Measurements from ENCODE around the gene TOM1. TPM values are rescaled to one million over a fixed set of nuclear protein-coding genes. Genes with fewer than 3 reads are reported as not detected.
"Not testable (repeated sequence)": the region's sequence is repeated elsewhere in the genome, so short reads cannot be mapped to it uniquely, and the experiment has no call there.

The TOM1 gene
- total RNA-seq, 1 donor from 2014 or later = 62.5 TPM

DNA sequence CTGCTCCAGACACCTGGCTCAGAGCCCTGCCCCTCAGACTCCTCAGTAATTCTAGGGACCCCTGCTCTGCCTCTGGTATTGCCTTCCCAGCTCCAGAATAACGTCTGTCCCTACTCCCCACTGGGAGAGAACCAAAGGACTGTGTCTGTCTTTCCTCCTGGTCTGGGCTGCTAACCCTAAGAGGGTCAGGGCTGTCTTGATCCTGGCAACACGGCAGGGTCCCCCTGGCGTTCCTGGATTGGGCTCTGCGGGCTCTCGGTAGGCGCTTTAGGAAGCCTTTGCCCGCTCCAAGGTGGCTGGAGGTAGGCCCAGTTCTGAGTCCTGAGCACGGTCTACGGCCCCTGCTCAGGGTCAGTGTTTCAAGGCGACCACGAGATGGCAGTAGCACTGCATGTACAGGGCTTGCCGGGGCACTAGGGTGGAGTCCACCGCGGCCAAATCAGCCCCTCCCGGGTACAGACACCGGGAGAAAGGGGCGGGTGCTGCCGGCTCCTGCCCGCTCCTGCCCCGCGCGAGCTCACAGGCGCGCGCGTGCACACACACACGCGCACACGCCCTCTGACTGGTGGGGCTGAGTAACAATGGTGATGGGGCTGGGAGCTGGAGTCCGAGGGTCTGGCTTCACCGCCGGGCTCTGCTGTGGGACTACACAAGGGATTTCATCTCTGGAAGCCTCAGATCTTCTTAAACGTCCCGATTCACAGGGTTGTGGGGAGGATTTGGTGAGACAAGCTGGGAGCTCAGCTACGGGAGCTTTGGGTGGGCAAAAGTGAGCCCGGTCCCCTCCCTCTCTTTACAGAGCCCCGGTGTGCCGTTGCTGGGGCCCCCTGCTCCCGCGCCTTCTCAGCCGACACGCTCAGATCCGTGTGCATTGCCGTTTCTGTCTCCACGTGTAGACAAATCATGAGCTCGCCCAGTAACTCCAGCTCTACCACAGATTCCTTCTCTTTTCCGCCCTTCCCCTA is 51.1 kb downstream of the TOM1 start:
- peak; percentile 91 for ATAC-seq
- DNase-seq (ENCODE audit: missing footprints) = peak; percentile 93
- intact Hi-C loops (cut with DNase I) = no loop called here

DNA sequence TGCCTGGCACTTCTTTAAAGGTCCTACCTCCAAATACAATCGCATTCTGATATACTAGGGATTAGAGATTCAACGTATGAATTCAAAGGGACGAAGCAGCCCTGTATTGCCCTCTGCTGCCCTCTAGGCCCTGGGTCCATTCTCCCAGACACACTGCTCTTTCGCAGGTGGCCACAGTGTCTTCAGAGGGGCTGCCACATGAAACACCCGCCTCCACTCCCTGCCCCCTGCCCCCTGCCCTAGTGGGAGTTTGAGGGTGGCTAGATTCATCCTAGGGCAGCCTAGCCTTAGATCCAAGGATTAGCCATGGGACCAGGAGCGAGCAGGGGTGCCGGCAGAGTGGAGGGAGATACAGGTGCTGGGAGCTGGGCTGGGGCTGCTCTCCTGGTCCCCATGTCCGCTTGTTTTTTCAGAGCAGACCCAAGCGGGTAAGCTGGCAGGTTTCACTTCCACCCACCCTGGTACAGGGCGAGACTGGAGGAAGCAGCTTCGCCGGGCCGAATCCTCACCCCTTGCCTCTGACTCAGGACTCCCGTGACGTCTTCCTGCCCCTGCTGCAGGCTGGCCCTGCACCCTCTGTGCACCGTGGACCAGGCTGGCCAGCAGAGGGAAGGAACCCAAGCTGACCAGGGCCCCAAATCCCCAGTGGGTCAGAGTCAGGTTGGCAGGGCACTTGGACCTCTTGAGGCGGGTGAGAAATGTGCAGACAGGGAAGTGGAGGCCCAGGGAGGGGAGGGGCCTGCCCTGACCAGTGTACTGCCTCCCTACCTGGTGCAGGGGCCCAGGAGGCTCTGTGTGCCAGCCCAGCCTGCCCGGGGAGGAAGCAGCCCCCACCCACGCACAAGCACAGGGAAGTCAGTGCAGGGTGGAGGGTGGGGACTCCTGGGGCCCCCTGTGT is 52.8 kb downstream of the TOM1 start:
- DNase-seq (ENCODE audit: missing footprints) = peak; percentile 91
- intact Hi-C loops (cut with DNase I) = no loop called here
- peak; percentile 44 for ATAC-seq

DNA sequence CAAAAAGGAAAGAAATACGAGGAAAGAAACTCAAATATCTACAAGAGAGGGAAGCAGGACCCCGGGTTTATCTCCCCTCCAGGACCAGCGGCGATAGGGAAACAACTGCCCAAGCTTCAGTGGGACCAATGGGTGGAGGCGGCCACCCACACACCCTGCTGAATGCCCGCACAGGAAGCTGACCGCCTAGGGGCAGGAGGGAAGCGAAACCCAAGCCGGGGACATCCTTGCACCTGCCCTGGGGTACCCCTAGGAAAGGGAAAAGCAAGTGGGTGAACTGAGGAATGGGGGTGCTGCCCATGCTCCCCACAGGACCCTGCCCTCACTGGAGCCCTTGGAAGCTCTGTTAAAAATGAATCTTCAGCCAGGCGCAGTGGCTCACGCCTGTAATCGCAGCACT is 53.6 kb downstream of the TOM1 start:
- DNase-seq (ENCODE audit: missing footprints) = peak; percentile 69
- intact Hi-C loops (cut with DNase I) = no loop called here
- ATAC-seq = no peak

DNA sequence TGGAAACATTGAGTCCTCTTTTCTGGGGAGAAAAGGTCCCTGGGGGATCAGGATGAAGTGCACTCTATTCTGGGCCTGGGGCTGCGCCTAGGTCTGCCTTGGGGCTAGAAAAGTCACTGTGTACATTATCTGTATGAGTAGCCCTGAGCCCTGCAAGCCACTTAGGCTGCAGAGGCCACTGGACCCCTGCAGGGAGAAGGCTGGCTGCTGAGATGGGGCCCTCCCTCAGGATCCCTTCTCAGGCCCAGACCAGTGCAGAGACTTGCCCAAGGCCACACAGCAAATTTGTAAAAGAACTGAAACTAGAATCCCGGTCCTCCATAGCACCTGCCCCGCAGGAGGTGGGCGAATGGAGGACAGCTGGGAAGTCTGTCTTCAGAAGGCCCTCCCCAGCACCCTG is 54.4 kb downstream of the TOM1 start:
- ATAC-seq (no peak), DNase-seq (ENCODE audit: missing footprints) (no peak)
- intact Hi-C loops (cut with DNase I) = no loop called here

DNA sequence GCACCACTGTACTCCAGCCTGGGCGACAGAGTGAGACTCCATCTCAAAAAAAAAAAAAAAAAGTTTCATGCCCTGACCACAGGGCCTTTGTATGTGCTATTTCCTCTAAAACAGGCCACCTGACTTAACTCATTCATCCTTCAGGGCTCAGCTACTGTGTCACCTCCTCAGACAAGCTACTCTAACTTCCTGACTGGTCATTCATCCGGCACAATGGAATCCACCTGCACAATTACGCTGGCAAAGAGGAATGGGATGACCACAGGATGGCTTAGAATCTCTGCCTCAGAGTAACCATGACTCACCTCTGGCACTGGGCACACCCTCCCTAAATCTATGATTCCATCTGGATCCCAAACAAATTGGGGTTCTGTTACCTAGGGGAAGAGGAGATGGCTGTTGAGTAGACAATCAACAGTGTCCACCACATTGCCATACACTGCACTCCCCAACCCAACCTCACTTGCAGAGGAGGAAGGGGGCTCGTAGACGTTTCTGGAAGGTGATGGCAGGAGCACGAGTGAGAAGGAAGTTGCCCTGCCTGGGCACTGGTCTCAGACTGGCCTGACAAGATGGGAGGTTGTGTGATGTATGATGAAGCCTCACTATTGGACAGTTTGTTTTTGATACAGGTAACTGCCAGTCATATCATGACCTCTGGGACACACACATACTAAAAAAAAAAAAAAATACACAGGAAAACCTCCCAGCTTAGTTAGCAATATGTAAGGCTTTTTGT is 58.4 kb downstream of the TOM1 start:
- no peak for DNase-seq (ENCODE audit: missing footprints)
- intact Hi-C loops (cut with DNase I) = no loop called here
- no peak for ATAC-seq

DNA sequence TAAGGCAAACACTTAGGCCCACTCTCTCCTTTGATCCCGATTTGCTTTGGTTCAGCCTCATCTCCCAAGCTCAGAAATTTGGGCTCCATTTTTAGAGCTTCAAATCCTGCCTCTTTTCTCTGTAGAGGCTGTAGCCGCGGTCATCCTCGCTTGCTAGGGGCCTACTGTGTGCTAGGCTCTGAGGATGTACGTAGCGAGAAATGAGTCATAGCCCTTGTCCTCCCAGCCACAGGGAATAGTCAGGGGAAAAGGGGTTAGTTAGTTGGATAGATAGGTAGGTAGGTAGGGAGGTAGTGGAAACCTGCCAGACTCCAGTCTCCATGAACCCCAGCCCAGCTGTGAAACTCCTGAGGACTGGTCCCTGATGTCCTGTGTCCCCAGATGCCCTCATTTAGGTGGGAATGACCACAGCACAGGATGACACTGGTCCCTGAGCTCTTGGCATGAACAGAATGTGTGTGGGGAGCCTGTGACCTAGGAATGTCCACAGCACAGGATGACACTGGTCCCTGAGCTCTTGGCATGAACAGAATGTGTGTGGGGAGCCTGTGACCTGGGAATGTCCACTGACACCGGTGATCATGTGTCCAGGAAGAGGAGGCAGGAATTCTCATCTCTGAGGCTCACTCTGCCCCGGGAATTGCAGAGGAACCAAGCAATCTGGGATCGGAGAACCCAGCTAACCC is 59.8 kb downstream of the TOM1 start:
- ATAC-seq = no peak
- no peak for DNase-seq (ENCODE audit: missing footprints)
- intact Hi-C loops (cut with DNase I) = no loop called here

DNA sequence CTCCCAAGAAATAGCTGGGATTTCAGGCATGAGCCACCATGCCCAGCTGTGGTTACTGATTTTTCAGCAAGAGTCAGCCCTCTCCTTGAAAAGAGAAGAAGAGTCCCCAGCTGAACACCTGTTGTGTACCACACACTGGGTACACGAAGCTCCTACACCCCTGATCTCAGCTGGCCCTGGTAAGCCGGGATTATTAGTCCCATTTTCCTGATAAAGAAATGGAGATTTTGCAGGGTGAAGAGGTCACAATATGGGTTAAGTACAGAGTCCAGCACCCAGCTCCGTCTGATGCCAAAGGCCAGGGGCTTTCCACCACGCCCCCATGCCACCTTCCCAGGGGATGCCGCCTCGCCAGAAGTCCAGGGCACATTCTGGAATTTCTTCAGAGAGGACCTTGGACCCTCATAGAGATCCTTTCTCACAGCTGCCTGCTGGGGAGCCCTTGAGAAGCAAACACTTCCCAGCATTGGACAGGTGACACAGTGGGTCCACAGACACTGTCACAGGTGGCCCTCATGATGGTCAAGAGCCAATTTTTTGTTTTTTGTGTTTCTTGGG is 61.4 kb downstream of the TOM1 start:
- intact Hi-C loops (cut with DNase I) = no loop called here
- ATAC-seq = no peak
- DNase-seq (ENCODE audit: missing footprints) = no peak

DNA sequence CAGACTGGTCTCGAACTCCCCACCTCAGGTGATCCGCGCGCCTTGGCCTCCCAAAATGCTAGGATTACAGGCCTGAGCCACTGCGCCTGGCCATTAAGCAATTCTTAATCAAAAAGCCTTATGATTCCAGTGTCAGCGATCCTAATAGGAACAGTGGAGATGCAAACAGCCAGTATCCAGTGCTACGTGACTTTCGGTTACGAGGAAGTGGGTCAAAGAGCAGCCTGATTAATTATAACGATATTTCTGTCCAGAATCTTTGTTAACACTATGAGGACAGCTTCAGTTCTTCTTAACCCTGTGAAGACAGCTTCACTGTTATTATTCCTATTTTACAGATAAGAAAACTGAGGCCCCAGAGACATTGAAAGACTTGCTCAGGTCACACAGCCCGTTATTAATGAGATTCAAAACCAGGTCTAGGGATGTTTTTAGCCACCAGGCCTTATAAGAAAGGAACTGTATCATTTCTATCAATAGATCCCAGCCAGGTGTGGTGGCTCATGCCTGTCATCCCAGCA is 63.9 kb downstream of the TOM1 start:
- DNase-seq (ENCODE audit: missing footprints) = no peak
- intact Hi-C loops (cut with DNase I) = no loop called here
- ATAC-seq = no peak

DNA sequence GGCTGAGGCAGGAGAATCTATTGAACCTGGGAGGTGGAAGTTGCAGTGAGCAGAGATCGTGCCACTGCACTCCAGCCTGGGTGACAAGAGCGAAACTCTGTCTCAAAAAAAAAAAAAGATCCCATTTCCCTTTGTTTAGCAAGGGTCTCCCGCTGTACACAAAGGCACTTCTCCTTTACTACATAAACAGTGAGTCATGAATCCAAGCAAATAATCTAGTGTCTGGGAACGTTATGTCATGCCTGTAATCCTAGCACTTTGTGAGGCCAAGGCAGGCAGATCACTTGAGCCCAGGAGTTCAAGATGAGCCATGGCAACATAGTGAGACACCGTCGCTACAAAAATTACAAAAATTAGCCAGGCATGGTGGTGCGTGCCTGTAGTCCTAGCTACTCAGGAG is 64.5 kb downstream of the TOM1 start:
- intact Hi-C loops (cut with DNase I); DNase-seq (ENCODE audit: missing footprints): not testable (repeated sequence)
- ATAC-seq = peak; percentile 15

DNA sequence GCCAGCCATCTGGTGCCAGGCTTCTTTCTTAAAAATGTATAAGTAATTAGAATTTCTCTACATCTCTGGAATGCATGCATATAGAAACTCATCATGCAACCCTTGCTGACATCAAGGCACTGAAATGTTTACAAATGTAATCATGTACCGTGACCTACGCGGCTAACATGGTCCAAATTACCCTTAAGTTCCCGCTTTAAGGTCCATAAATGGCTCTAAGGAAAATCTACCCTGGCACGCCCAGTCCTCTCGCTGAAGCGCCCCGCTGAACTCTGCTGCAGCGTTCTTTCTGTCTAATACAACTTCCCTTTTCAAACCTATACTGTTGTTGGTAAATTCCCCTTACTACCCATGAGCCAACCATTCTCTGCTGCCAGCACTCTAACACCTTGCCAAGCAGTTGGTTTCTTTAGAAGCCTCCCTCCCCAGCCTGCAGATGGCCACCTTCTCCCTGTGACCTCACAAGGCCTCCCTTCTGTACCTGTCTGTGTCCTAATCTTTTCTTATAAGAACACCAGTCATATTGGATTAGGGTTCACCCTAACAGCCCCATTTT is 67.7 kb downstream of the TOM1 start:
- ATAC-seq = peak; percentile 26
- DNase-seq (ENCODE audit: missing footprints) = no peak
- intact Hi-C loops (cut with DNase I) = no loop called here

DNA sequence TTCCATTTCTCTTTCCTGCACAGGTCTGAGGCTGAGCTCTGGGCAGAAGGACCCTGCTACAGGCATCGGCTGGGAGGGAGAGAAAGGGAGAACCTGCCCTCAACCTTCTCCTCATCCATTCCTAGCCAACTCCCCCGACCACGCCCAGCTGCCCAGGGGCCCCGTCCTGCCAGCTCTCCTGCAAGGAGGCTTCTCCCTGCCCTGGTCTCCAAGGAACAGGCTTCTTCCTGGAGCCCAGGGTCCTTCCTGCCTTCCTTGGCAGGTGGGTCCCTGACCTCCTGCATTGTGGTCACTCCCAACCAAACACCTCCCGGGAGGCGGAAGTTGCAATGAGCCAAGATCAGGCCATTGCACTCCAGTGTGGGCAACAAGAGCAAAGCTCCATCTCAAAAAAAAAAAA is 68.7 kb downstream of the TOM1 start:
- DNase-seq (ENCODE audit: missing footprints) (no peak), ATAC-seq (no peak)
- intact Hi-C loops (cut with DNase I) = no loop called here

DNA sequence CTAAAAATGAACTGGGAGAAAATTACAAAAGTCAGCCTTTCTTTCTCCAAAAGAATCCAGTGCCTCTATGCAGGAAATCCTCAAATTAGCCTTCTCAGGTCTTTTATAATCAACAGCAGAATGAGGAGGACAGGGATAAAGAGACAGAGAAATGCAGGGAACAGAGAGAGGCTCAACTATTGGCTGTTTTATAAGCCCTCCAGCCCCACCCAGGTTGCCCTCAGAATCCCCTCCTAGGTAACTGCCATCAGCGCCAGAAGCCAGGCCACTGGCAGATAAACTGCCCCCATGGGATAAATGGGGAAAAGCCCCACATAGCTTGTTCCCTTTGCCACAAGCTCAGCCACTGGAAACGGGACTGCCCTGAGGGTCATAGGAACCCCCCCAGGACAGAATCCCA is 70.3 kb downstream of the TOM1 start:
- no peak for DNase-seq (ENCODE audit: missing footprints)
- no peak for ATAC-seq
- intact Hi-C loops (cut with DNase I) = no loop called here

DNA sequence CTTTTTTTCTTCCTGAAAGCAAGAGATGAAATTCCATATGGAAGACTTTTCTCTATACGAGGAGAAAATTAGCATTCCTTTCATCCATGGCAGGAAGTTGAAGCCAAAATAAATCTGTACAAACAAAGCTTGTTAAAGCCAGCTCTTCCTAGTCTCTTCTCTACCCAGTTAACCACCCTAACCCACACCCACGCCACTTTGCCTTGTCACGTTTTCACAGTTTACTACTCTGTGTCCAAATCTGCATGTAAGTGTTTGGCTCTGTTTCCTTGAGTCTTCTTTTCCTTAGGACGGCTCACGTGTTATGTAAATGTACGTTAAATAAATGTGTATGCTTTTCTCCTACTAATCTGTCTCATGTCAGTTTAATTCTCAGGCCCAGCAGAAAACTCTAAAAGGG is 74.1 kb downstream of the TOM1 start:
- ATAC-seq (no peak), DNase-seq (ENCODE audit: missing footprints) (no peak)
- intact Hi-C loops (cut with DNase I) = no loop called here

DNA sequence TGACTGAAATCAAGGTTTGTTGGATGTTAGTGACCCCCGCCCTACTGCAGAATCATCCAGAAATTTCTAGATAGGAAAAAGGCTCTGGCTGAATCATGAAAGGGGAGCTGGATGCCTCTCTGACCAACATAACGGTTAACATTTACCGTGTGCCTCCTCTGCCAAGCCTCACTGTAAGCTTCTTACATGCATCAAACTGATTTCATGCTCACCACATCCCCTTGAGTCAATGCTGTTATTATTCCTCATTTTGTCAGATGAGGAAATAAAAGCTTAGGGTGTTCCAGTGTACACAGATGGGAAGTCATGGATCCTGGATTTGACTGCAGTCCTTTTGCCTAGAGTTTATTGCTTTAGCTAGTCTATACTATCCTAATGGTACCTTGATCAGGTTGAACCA is 75.3 kb downstream of the TOM1 start:
- intact Hi-C loops (cut with DNase I) = no loop called here
- DNase-seq (ENCODE audit: missing footprints) (no peak), ATAC-seq (no peak)

DNA sequence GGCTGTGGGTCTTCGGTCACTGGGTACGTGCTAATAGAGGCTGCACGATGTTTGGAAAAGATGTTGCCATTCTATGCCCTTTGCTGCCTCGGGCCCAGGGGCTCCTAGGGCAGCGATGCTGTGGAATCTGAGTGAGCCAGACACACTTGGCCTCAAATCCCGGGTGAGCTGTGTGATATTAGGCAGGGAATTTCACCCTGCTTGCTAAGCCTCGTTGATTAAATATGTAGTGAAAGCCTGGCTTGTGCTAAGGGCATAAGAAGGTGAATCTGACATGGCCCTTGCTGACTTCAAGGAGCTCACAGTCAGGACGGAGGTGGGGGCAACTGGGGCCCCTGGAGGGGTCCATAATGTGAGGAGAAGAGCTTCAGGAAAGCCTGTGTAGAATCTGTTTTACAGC is 75.8 kb downstream of the TOM1 start:
- DNase-seq (ENCODE audit: missing footprints) (no peak), ATAC-seq (no peak)
- intact Hi-C loops (cut with DNase I) = no loop called here

DNA sequence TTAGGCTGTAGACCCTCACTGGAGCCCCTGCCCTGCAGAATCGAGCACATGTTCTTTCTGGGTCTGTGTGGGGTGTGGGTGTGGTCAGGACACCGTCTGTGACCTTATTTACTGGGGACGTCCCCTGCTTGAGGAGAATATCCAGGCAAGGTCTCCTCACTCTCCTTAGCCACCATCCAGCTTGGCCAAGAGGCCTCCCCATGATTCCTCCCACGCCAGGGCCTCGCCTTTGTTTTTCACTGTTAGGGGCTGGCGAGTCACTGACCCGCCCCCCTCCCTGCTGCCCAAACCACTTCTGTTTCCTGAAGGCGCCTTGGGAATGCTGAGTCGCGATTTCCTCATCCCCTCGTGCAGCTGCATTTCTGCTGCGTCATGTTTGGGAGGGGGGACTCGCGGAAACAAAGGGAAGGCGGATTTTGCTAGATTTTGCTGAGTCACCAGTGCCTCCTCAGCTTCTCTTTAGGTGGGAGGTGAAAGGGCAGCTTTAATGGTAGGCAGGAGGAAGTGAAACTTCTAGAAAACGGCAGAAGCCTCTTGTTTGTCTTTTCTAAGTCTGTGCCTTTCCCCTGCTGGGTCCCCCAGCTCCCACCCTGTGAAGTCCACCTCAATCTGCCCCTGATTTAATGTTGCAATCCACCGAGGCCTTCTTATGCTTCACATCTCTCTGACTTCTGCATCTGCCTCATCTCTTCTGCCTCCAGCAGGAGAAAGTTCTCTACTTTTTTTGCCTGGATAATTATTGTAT is 77.2 kb downstream of the TOM1 start:
- DNase-seq (ENCODE audit: missing footprints) (peak; percentile 94), ATAC-seq (peak; percentile 58)
- intact Hi-C loops (cut with DNase I) = no loop called here

DNA sequence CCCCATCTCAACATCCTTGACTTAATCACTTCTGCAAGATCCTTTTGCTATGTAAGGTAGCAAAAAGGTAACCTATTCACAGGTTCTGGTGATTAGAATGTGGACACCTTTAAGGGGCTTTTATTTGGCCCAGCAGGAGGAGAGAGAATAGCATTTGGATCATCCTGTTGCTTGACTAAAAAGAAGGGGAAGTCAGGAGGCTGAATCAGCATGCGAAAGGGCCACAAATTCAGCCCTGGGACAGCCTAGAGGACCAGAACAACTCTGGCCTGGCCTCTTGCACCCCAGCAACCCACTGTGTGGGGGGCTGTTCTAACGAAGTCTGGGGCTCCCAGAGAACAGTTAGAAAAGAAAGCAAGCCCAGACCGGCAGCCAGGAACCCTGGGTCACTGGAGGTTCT is 78.0 kb downstream of the TOM1 start:
- intact Hi-C loops (cut with DNase I) = no loop called here
- ATAC-seq = no peak
- no peak for DNase-seq (ENCODE audit: missing footprints)

Measured in Right ventricle myocardium inferior (tissue), 1 donor.